HG03025 (cell line): Measurements from ENCODE around the gene DOK5.
"Not testable (repeated sequence)": the region's sequence is repeated elsewhere in the genome, so short reads cannot be mapped to it uniquely, and the experiment has no call there.

ENCODE experiments used
- ATAC-seq: cut with Tn5 transposase; IDR thresholded peaks from one replicate; pipeline ENCODE4 v1.9.1; 2021; ENCODE audit warnings: mild to moderate bottlenecking, moderate library complexity; ENCODE audit not compliant: unreplicated experiment, low FRiP score

Gene DOK5

GRCh38 chr20:54469952-54470351 is 5.4 kb upstream of the DOK5 start:
- ATAC-seq: no peak

DNA sequence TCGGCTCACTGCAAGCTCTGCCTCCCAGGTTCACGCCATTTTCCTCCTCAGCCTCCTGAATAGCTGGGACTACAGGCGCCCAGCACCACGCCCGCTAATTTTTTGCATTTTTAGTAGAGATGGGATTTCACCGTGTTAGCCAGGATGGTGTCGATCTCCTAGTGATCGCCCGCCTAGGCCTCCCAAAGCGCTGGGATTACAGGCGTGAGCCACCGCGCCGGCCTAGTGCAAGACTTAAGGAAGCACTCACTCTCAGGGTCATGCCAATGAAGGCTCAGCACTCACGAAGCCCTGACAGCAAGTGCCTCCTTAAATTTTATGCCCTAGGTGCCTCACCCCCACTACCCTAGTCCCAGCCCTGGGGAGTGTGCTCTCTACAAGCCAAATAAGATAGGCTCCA is 4.7 kb upstream of the DOK5 start:
- ATAC-seq: no peak

DNA sequence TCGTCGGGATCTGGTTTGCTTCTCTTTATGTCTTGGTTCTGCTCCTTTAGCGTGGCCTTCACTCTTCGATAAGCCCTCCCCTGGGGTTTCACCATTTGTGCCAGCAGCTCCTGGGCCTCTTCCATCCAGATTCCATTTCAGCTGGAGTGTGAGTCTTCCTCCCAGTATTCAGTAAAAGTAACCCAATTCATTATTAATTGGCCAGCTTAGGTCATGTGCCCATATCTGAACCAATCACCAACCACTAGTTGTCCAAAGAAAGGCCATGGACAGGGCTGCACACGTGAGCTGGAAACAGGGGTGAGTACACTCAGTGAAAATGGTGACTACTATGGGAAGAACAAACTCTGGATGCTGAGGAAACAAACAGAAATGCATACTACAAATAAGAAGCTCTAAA is 2.8 kb upstream of the DOK5 start:
- no peak for ATAC-seq

DNA sequence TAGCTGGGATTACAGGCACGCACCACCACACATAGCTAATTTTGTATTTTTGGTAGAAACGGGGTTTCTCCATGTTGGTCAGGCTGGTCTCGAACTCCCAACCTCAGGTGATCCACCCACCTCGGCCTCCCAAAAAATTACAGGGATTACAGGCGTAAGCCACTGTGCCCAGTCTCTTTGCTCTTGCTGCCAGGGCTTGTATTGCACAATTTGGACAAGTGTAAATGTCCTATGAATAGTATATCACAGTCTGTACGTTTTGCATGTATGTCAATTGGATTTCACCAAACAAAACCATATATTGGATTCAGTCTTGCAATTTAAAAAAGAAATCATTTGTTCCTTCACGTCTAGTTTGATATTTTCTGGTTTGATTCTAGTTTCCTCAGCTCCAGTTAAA is 2.1 kb upstream of the DOK5 start:
- no peak for ATAC-seq

DNA sequence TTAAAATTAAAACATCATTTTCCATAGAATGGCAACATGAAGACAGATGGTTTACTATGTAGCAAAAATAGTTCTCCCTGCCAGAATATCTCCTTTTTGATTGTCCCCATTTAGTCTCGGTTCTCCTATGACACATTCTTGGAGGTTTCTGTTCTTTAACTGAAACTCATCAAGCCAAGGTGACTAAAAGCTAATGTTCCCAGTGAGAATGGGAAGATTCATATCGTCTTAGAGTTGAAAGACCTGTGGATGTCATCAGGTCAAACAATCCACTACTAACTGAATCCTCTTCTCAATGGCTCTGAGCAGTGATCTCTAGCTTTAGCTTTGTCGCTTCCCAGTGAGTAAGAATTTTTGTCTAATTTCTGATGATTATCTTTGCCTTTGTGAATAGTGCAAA is 1.3 kb upstream of the DOK5 start:
- ATAC-seq: no peak

GRCh38 chr20:54474866-54475265 is 527 bp upstream of the DOK5 start:
- ATAC-seq: no peak

DNA sequence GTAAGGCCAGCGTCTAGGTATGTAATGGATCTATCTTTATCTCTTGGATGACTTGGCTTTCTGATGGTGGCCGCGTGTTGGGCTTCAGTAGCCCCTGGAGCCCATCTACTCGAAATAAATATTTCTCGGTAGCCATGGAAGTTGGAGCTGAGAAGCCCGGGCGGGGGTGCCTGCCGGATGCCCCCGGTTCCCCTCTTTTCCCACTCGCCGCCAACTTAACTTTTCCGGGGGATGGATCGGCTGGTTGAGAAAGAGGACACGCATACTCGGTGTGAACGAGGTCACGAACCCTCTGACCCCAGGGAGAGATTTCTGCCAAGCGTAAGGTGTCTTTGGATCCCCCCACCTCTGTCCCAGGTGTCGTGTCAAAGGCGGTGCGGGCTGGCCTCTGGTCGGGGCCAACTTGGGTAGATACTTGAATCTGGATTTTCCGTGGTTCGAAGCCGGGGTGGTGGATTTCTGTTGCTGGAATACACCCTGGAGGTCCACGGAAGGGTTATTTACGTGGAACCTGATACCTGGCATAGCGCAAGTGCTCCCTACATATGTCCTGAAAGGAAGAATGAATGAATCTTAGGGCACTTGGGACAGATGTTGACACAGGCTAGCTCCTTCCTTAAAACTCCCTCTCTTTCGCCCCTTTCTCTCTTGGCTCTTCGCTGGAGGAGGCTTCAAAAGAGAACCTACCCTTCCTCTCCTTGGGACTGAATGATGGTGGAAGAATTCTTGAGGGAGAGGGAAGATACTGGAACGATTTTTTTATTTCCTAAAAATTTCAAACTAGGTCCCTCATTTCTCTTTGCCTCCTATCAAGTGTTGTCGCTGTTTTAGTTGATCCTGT is 996 bp downstream of the DOK5 start:
- no peak for ATAC-seq

- no peak for ATAC-seq
These were observed 2.0 kb downstream of the DOK5 start for GRCh38 chr20:54477191-54477955.

- ATAC-seq: no peak
These were observed 3.9 kb downstream of the DOK5 start for GRCh38 chr20:54479138-54479906.

DNA sequence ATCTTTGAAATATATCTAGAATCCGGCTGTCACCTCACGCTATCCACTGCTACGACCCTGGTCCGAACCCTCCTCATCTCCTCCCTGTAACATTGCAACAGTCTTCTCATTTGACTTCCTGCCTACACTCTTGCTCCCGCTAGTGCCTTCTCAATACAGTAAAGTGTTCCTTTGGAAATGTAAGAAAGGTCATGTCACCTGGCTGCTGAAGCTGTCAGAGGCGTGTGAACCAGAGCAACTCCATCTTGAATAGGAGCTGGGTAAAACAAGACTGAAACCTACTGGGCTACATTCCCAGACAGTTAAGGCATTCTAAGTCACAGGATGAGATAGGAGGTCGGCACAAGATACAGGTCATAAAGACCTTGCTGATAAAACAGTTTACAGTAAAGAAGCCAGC is 4.5 kb downstream of the DOK5 start:
- ATAC-seq: not testable (repeated sequence)

DNA sequence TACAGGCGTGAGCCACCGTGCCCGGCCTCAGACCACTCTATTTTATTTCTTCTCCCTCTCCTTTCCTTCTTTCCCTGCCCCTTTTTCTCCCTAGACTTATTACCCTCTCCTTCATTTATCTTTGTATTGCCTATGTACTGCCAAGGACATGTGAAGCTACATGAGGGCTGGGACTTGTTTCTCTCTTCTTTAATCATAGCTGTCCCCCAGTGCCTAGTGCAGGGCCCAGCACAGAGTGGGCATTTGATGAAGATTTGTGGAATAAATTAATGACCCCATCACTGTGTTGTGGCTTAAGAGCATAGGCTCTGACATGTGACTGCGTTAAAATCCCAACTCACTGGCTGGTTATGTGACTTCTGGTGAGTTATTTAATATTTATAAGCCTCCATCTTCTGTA is 6.0 kb downstream of the DOK5 start:
- no peak for ATAC-seq

DNA sequence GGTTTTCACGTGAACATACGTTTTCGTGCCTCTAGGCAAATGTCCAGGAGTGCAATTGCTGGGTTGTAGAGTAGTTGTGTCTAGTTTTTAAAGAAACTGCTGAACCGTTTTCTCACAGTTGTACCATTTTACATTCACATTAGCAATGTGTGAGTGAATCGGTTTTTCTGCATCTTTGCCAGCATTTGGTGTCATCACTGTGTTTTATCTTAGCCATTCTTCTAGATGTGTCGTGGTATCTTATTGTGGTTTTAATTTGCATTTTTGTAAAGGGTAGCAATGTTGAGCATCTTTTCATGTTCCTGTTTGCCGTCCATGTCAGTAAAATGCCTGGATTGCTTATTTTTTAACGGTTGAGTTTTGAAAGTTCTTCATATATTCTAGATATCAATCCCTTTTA is 10.2 kb downstream of the DOK5 start:
- ATAC-seq: no peak

DNA sequence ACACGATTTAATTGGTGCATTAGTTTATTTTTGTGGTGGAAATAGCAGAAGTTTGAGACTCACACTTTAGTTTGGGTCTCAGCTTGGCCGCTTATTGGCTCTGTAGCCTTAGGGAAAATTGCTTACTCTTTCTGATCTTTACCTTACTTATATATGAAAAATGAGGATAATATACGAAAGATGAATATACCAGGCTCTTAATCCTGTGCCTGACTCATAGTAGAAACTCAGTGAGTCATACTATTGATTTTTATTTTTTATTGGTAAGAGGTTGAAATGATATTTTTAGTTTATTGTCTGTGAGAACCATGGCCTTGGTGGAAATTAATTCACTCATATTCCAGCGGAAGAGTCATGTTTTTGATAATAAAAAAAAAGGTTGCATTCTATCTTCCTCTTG is 11.2 kb downstream of the DOK5 start:
- ATAC-seq: no peak

DNA sequence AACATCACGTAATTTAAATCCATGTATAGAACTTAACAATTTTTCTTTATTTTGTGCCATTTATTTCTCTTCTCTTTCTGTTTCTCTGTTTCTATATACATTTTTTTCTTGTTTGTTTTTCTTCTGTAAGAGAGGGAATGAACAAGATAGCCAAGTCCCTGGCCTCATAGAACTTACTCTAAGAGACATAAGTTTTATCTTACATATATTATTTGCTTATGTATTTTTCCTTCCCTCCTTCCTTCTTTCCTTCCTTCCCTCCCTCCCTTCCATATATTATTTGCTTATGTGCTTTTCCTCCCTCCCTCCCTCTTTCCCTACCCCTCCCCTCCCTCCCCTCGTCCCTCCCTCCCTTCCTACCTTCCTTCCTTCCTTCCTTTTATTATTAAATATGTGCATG is 13.0 kb downstream of the DOK5 start:
- no peak for ATAC-seq

GRCh38 chr20:54491506-54491905 is 16.1 kb downstream of the DOK5 start:
- no peak for ATAC-seq

DNA sequence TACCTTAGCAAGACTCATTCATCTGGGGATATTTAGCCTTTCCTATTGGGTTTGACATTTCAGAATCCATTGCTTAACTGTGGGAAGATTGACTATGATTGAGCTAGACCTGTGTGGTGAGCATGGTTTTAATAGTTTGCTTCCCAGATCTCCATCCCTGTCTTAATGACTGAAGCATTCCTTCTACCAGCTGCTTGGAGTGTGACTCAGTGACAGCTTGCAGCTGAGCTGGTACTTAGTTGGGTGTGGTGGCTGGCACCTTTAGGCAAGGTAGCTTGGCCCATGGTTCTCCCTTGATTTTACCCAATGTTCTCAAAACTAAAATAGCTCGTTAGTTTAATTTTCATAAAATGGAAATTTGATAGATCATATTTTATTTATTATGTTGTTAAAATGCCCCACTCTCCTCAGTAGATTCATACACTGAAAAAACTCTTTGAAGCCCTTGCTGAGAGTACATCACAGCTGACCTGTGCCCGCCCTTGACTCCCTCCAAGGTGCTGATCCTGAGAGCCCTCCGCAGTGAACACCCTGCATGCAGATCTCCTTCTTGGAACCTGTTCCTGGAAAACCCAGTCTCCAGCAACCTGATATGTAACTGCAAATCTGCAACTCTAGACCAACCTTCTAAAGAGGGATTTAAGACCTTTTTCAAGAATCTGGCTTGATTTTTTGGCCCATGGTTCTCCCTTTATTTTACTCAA is 19.1 kb downstream of the DOK5 start:
- no peak for ATAC-seq

GRCh38 chr20:54497931-54498718 is 22.7 kb downstream of the DOK5 start:
- no peak for ATAC-seq

- no peak for ATAC-seq
These were observed 23.7 kb downstream of the DOK5 start for GRCh38 chr20:54499111-54499510.

- ATAC-seq: no peak
These were observed 26.8 kb downstream of the DOK5 start for GRCh38 chr20:54502179-54502578.

GRCh38 chr20:54506643-54507042 is 31.2 kb downstream of the DOK5 start:
- no peak for ATAC-seq
